HG03354 (cell line): Measurements from ENCODE around the gene FAM131B.
A peak's percentile ranks its signal among the peaks of the same experiment; 100 is the strongest.
"Not testable (repeated sequence)": the region's sequence is repeated elsewhere in the genome, so short reads cannot be mapped to it uniquely, and the experiment has no call there.

ENCODE experiments used
- ATAC-seq: cut with Tn5 transposase; IDR thresholded peaks from one replicate; pipeline ENCODE4 v1.9.1; 2021; ENCODE audit warnings: mild to moderate bottlenecking; ENCODE audit not compliant: unreplicated experiment, poor library complexity, severe bottlenecking

The FAM131B gene

GRCh38 chr7:143395187-143396149, 33.0 kb upstream of the FAM131B start:
- peak; percentile 66 for ATAC-seq

GRCh38 chr7:143394777-143395176, 32.3 kb upstream of the FAM131B start:
- no peak for ATAC-seq

GRCh38 chr7:143394068-143394467, 31.6 kb upstream of the FAM131B start:
- no peak for ATAC-seq

- ATAC-seq: no peak
These were observed 30.9 kb upstream of the FAM131B start for GRCh38 chr7:143393267-143394041.

GRCh38 chr7:143392875-143393266, 30.4 kb upstream of the FAM131B start:
- ATAC-seq: no peak

- not testable (repeated sequence) for ATAC-seq
These were observed 29.9 kb upstream of the FAM131B start for GRCh38 chr7:143392427-143392826.

GRCh38 chr7:143391462-143392404, 29.2 kb upstream of the FAM131B start:
- no peak for ATAC-seq

GRCh38 chr7:143390773-143391317, 28.3 kb upstream of the FAM131B start:
- no peak for ATAC-seq

GRCh38 chr7:143390104-143390772, 27.7 kb upstream of the FAM131B start:
- no peak for ATAC-seq

- ATAC-seq: no peak
These were observed 27.0 kb upstream of the FAM131B start for GRCh38 chr7:143389316-143390103.

GRCh38 chr7:143388491-143389101, 26.1 kb upstream of the FAM131B start:
- no peak for ATAC-seq

- no peak for ATAC-seq
These were observed 25.5 kb upstream of the FAM131B start for GRCh38 chr7:143388051-143388450.

GRCh38 chr7:143387156-143387975, 24.9 kb upstream of the FAM131B start:
- no peak for ATAC-seq

GRCh38 chr7:143385891-143386781, 23.6 kb upstream of the FAM131B start:
- no peak for ATAC-seq

GRCh38 chr7:143384661-143385631, 22.4 kb upstream of the FAM131B start:
- ATAC-seq: no peak
